ENCODE results near the gene SAMM50.

DNA sequence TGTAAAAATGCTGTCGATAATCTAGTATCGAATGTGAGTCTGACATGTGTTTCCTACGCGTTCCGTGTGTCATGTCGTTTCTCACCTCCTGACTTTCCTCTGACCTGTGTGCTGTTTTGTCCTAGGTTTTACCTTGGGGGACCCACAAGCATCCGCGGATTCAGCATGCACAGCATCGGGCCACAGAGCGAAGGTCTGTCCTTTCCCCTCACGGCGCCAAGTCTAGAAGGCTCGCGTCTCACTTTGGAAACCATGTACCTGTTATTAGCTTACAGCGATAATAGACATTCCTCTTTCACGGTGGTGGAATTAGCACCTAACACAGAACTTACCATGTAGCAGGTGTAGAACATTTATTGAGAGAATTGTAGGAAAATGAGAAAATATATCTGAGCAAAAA, 28.6 kb downstream of the SAMM50 start:
- TF ChIP-seq, protein P1, sequence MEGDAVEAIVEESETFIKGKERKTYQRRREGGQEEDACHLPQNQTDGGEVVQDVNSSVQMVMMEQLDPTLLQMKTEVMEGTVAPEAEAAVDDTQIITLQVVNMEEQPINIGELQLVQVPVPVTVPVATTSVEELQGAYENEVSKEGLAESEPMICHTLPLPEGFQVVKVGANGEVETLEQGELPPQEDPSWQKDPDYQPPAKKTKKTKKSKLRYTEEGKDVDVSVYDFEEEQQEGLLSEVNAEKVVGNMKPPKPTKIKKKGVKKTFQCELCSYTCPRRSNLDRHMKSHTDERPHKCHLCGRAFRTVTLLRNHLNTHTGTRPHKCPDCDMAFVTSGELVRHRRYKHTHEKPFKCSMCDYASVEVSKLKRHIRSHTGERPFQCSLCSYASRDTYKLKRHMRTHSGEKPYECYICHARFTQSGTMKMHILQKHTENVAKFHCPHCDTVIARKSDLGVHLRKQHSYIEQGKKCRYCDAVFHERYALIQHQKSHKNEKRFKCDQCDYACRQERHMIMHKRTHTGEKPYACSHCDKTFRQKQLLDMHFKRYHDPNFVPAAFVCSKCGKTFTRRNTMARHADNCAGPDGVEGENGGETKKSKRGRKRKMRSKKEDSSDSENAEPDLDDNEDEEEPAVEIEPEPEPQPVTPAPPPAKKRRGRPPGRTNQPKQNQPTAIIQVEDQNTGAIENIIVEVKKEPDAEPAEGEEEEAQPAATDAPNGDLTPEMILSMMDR (IDR thresholded peaks at IDR 0.05; ENCODE audit: insufficient read depth, low read length, poor library complexity, severe bottlenecking), result no peak
- TF ChIP-seq EZH2phosphoT487 (conservative IDR thresholded peaks at IDR 0.05; ENCODE audit: low read length), result no peak

Data from SU-DHL-6 (cell line).